G401 (cell line): Measurements from ENCODE around the gene INTS1. TPM values are rescaled to one million over a fixed set of nuclear protein-coding genes. Genes with fewer than 3 reads are reported as not detected.

Source experiments
- DNase-seq: peaks from one replicate; pipeline ENCODE4 v3.0.0-alpha.2; 2015; ENCODE audit warnings: low spot score
- in situ Hi-C: cut with HindIII; loops from 2 replicates; pipeline ENCODE4 v1.10.0; 2016; ENCODE audit warnings: low sequenced_read_pairs, mixed read lengths
- total RNA-seq: library from RNA; depleted of rRNA; stranded (reverse); fragments of >200 nt; shearing (Covaris generic); gene quantifications from 2 replicates; pipeline ENCODE4 v1.2.3, GENCODE V29; 2014; rRNA removed

Gene INTS1
- total RNA-seq, 1 experiment from 2014 or later: 104 TPM

GRCh38 chr7:1430056-1430845 lies 73.9 kb downstream of the INTS1 start:
- no peak for DNase-seq
- in situ Hi-C loops: no loop called here

- no peak for DNase-seq
- in situ Hi-C loops: no loop called here
Observed at GRCh38 chr7:1428941-1429501, 75.2 kb downstream of the INTS1 start.

GRCh38 chr7:1427064-1427657 lies 77.0 kb downstream of the INTS1 start:
- DNase-seq: no peak
- in situ Hi-C loops: no loop called here

GRCh38 chr7:1426474-1426873 lies 77.7 kb downstream of the INTS1 start:
- in situ Hi-C loops: no loop called here

GRCh38 chr7:1425292-1426136 lies 78.7 kb downstream of the INTS1 start:
- DNase-seq: no peak
- in situ Hi-C loops: no loop called here

More at GRCh38 chr7:1426474-1426873, 77.7 kb downstream of the INTS1 start:
- no peak for DNase-seq

GRCh38 chr7:1424041-1424440 lies 80.1 kb downstream of the INTS1 start:
- no peak for DNase-seq
- in situ Hi-C loops: no loop called here

- no peak for DNase-seq
- in situ Hi-C loops: no loop called here
Observed at GRCh38 chr7:1423264-1423811, 80.9 kb downstream of the INTS1 start.

- in situ Hi-C loops: no loop called here
- DNase-seq: no peak
Observed at GRCh38 chr7:1422512-1423263, 81.5 kb downstream of the INTS1 start.

GRCh38 chr7:1421946-1422345 lies 82.2 kb downstream of the INTS1 start:
- in situ Hi-C loops: no loop called here
- no peak for DNase-seq

- no peak for DNase-seq
- in situ Hi-C loops: no loop called here
Observed at GRCh38 chr7:1421020-1421790, 83.0 kb downstream of the INTS1 start.

Other genes with a start within 250 kb of the INTS1 start
- 12.3 and 13.0 TPM in 2 replicates for gene MICALL2, start 44.9 kb downstream of the INTS1 start, total RNA-seq
- 12.6 and 16.7 TPM in 2 replicates for gene MAFK, start 26.3 kb upstream of the INTS1 start, total RNA-seq
- gene TMEM184A, start 51.8 kb upstream of the INTS1 start, total RNA-seq: 0.49 and 1.8 TPM in 2 replicates
- 97.4 and 104 TPM in 2 replicates for gene PSMG3, start 65.6 kb upstream of the INTS1 start, total RNA-seq
- gene ELFN1, start 165.9 kb upstream of the INTS1 start, total RNA-seq: 7.6 and 22.2 TPM in 2 replicates